Activated T-cell treated with anti-CD3 and anti-CD28 coated beads, Interleukin-2, amount 50 U/mL, for 72 hours (primary cell): ENCODE data around the gene RIPOR2. TPM values are rescaled to one million over a fixed set of nuclear protein-coding genes. Genes with fewer than 3 reads are reported as not detected.
A peak's percentile ranks its signal among the peaks of the same experiment; 100 is the strongest.

ENCODE experiments used
- ATAC-seq, 2 donors: fragments of 150-1000 bp; cut with Tn5 transposase; replicated peaks in 1 of 2; 2 replicates each; pipeline ENCODE4 v1.10.0; 2021; ENCODE audit warnings: moderate library complexity in 2 of 2, mild to moderate bottlenecking in 1 of 2
- DNase-seq, 2 donors: peaks; one replicate each; pipeline ENCODE4 v3.0.0; 2021 to 2022; ENCODE audit warnings: mixed read lengths in 1 of 2
- H3K27ac Mint-ChIP-seq: one replicate; pipeline ENCODE4 v1.8.0; 2022; ENCODE audit warnings: mild to moderate bottlenecking, moderate library complexity, mixed read lengths
- H3K27me3 Mint-ChIP-seq: one replicate; pipeline ENCODE4 v1.8.0; 2022; ENCODE audit warnings: low read depth, mixed read lengths
- H3K36me3 Mint-ChIP-seq, 2 donors: one replicate each; pipeline ENCODE4 v1.8.0; 2022; ENCODE audit warnings: mixed read lengths in 2 of 2, mild to moderate bottlenecking in 1 of 2; ENCODE audit not compliant: insufficient read depth in 2 of 2
- H3K4me1 Mint-ChIP-seq: one replicate; pipeline ENCODE4 v1.8.0; 2022; ENCODE audit warnings: low read depth, mixed read lengths
- H3K4me3 Mint-ChIP-seq, 2 donors: one replicate each; pipeline ENCODE4 v1.8.0; 2022; ENCODE audit warnings: mild to moderate bottlenecking in 2 of 2, mixed read lengths in 2 of 2, moderate library complexity in 2 of 2
- H3K9me3 Mint-ChIP-seq, 2 donors: one replicate each; pipeline ENCODE4 v1.8.0; 2022; ENCODE audit warnings: mixed read lengths in 2 of 2
- total RNA-seq, 2 donors: library from RNA; stranded (reverse); gene quantifications; one replicate each; pipeline ENCODE4 v1.2.3, GENCODE V29; 2022

The RIPOR2 gene
- total RNA-seq, 2 donors from 2014 or later = 67.0 to 69.7 TPM

- peak overlapping the region; percentile 29 to 84 for H3K4me3 Mint-ChIP-seq
Observed at GRCh38 chr6:24902782-24903181, 33.0 kb downstream of the RIPOR2 start.

GRCh38 chr6:24901698-24902328, 33.9 kb downstream of the RIPOR2 start:
- Mint-ChIP-seq H3K36me3 (peaks cover 12 to 13% of the 10 kb centered on the region in 2 donors), H3K4me1 (peaks cover 96% of the 10 kb centered on the region), H3K9me3 (peaks cover 0 to 3% of the 10 kb centered on the region in 2 donors), H3K27me3 (no peaks in the 10 kb centered on the region), H3K4me3 (peak overlapping the region; percentile 65 to 84), H3K27ac (peak overlapping the region; percentile 97)
- ATAC-seq (no peak), DNase-seq (no peak)

More at GRCh38 chr6:24902782-24903181, 33.0 kb downstream of the RIPOR2 start:
- ATAC-seq = no peak
- Mint-ChIP-seq H3K9me3 (peaks cover 0 to 3% of the 10 kb centered on the region in 2 donors), H3K36me3 (peaks cover 12 to 13% of the 10 kb centered on the region in 2 donors), H3K27ac (peak overlapping the region; percentile 97), H3K4me1 (peaks cover 98% of the 10 kb centered on the region), H3K27me3 (no peaks in the 10 kb centered on the region)
- no peak for DNase-seq

GRCh38 chr6:24900917-24901697, 34.7 kb downstream of the RIPOR2 start:
- Mint-ChIP-seq H3K4me1 (peaks cover 89% of the 10 kb centered on the region), H3K36me3 (peaks cover 12 to 13% of the 10 kb centered on the region in 2 donors), H3K4me3 (peak overlapping the region; percentile 65 to 84), H3K9me3 (peaks cover 0 to 3% of the 10 kb centered on the region in 2 donors), H3K27me3 (no peaks in the 10 kb centered on the region), H3K27ac (peak overlapping the region; percentile 97)
- peak in 1 of 2 donors; percentile 28 for ATAC-seq
- DNase-seq = no peak

GRCh38 chr6:24899997-24900325, 35.8 kb downstream of the RIPOR2 start:
- peak; percentile 44 to 59 for DNase-seq
- peak overlapping the region; percentile 69 to 88 for H3K4me3 Mint-ChIP-seq
- peak overlapping the region; percentile 93 for H3K27ac Mint-ChIP-seq
- peaks cover 0 to 3% of the 10 kb centered on the region in 2 donors for H3K9me3 Mint-ChIP-seq
- H3K4me1 Mint-ChIP-seq = peaks cover 85% of the 10 kb centered on the region
- peaks cover 12 to 13% of the 10 kb centered on the region in 2 donors for H3K36me3 Mint-ChIP-seq
- peak; percentile 76 to 86 for ATAC-seq
- H3K27me3 Mint-ChIP-seq = no peaks in the 10 kb centered on the region

- Mint-ChIP-seq H3K27me3 (no peaks in the 10 kb centered on the region), H3K27ac (peak overlapping the region; percentile 93), H3K4me3 (peak overlapping the region; percentile 69 to 88), H3K36me3 (peaks cover 12 to 13% of the 10 kb centered on the region in 2 donors), H3K4me1 (peaks cover 85% of the 10 kb centered on the region), H3K9me3 (peaks cover 0 to 3% of the 10 kb centered on the region in 2 donors)
- DNase-seq (no peak), ATAC-seq (no peak)
Observed at GRCh38 chr6:24899136-24899996, 36.4 kb downstream of the RIPOR2 start.

GRCh38 chr6:24898676-24899075, 37.1 kb downstream of the RIPOR2 start:
- Mint-ChIP-seq H3K4me1 (peaks cover 85% of the 10 kb centered on the region), H3K36me3 (peaks cover 8 to 9% of the 10 kb centered on the region in 2 donors), H3K27ac (peak overlapping the region; percentile 93), H3K27me3 (no peaks in the 10 kb centered on the region), H3K9me3 (peaks cover 0 to 3% of the 10 kb centered on the region in 2 donors), H3K4me3 (peak overlapping the region; percentile 69 to 88)
- peak; percentile 44 to 55 for ATAC-seq
- DNase-seq = no peak

GRCh38 chr6:24897186-24897585, 38.6 kb downstream of the RIPOR2 start:
- peaks cover 0 to 2% of the 10 kb centered on the region in 2 donors for H3K36me3 Mint-ChIP-seq

GRCh38 chr6:24893342-24893850, 42.4 kb downstream of the RIPOR2 start:
- peaks cover 82% of the 10 kb centered on the region for H3K4me1 Mint-ChIP-seq
- DNase-seq (no peak), ATAC-seq (no peak)
- peak overlapping the region; percentile 84 for H3K27ac Mint-ChIP-seq
- no peaks in the 10 kb centered on the region for H3K9me3 Mint-ChIP-seq
- no peaks in the 10 kb centered on the region for H3K36me3 Mint-ChIP-seq
- peak overlapping the region in 1 of 2 donors; percentile 12 for H3K4me3 Mint-ChIP-seq
- no peaks in the 10 kb centered on the region for H3K27me3 Mint-ChIP-seq

More at GRCh38 chr6:24897186-24897585, 38.6 kb downstream of the RIPOR2 start:
- peak overlapping the region; percentile 40 for H3K27ac Mint-ChIP-seq
- no peak overlapping the region for H3K4me3 Mint-ChIP-seq
- no peaks in the 10 kb centered on the region for H3K9me3 Mint-ChIP-seq
- ATAC-seq = no peak
- H3K4me1 Mint-ChIP-seq = peaks cover 86% of the 10 kb centered on the region
- DNase-seq = no peak
- H3K27me3 Mint-ChIP-seq = no peaks in the 10 kb centered on the region

- Mint-ChIP-seq H3K36me3 (no peaks in the 10 kb centered on the region), H3K27me3 (no peaks in the 10 kb centered on the region), H3K4me1 (peaks cover 92% of the 10 kb centered on the region), H3K4me3 (peak overlapping the region; percentile 47 to 75), H3K9me3 (no peaks in the 10 kb centered on the region), H3K27ac (peak overlapping the region; percentile 96)
- peak in 1 of 2 donors; percentile 28 for ATAC-seq
- no peak for DNase-seq
Observed at GRCh38 chr6:24891004-24891403, 44.8 kb downstream of the RIPOR2 start.

- no peaks in the 10 kb centered on the region for H3K36me3 Mint-ChIP-seq
- ATAC-seq (no peak), DNase-seq (no peak)
- peaks cover 95% of the 10 kb centered on the region for H3K4me1 Mint-ChIP-seq
- H3K27ac Mint-ChIP-seq = peak overlapping the region; percentile 96
- H3K4me3 Mint-ChIP-seq = peak overlapping the region; percentile 17 to 47
- H3K27me3 Mint-ChIP-seq = no peaks in the 10 kb centered on the region
- H3K9me3 Mint-ChIP-seq = no peaks in the 10 kb centered on the region
Observed at GRCh38 chr6:24890471-24890870, 45.3 kb downstream of the RIPOR2 start.

- Mint-ChIP-seq H3K4me3 (peak overlapping the region in 1 of 2 donors; percentile 59), H3K9me3 (no peaks in the 10 kb centered on the region), H3K27ac (peak overlapping the region; percentile 85), H3K36me3 (no peaks in the 10 kb centered on the region), H3K27me3 (no peaks in the 10 kb centered on the region), H3K4me1 (peaks cover 94% of the 10 kb centered on the region)
- no peak for ATAC-seq
- DNase-seq = no peak
Observed at GRCh38 chr6:24888715-24889370, 46.9 kb downstream of the RIPOR2 start.

GRCh38 chr6:24887545-24888140, 48.1 kb downstream of the RIPOR2 start:
- no peaks in the 10 kb centered on the region for H3K27me3 Mint-ChIP-seq
- H3K36me3 Mint-ChIP-seq = no peaks in the 10 kb centered on the region
- peak overlapping the region; percentile 14 to 57 for H3K4me3 Mint-ChIP-seq
- ATAC-seq (no peak), DNase-seq (no peak)
- H3K27ac Mint-ChIP-seq = peak overlapping the region; percentile 85
- peaks cover 94% of the 10 kb centered on the region for H3K4me1 Mint-ChIP-seq
- H3K9me3 Mint-ChIP-seq = no peaks in the 10 kb centered on the region
